Urinary bladder (tissue), 4 donors: ENCODE results near the gene MRPS2. TPM values are rescaled to one million over a fixed set of nuclear protein-coding genes. Genes with fewer than 3 reads are reported as not detected.
"Not testable (repeated sequence)": the region's sequence is repeated elsewhere in the genome, so short reads cannot be mapped to it uniquely, and the experiment has no call there.

ENCODE experiments used
- DNase-seq: peaks from one replicate; pipeline ENCODE4 v3.0.0-alpha.2; 2015; ENCODE audit errors: extremely low spot score
- H3K27ac ChIP-seq: one replicate; pipeline ENCODE4 v1.5.1; 2013; ENCODE audit warnings: low read depth, mild to moderate bottlenecking, moderate library complexity
- H3K36me3 ChIP-seq: one replicate; pipeline ENCODE4 v1.6.1; 2013; ENCODE audit warnings: mild to moderate bottlenecking, moderate library complexity; ENCODE audit not compliant: insufficient read depth
- H3K4me1 ChIP-seq: one replicate; pipeline ENCODE4 v1.6.1; 2013; ENCODE audit warnings: mild to moderate bottlenecking, moderate library complexity; ENCODE audit not compliant: insufficient read depth
- H3K4me3 ChIP-seq: one replicate; pipeline ENCODE4 v1.5.1; 2013; ENCODE audit warnings: low read depth, low read length
- WGBS: extraction: QIAGEN DNeasy Blood & Tissue Kit; methylation state at CpG from one replicate; pipeline ENCODE4 v1.1.7; 2013; 5-methylcytosine and 5-hydroxymethylcytosine counted together
- polyA plus RNA-seq: library from polyadenylated mRNA; stranded (reverse); fragments of 200-250 nt; gene quantifications from one replicate; pipeline ENCODE4 v1.2.3, GENCODE V29; 2013
- total RNA-seq: library from RNA; depleted of rRNA; stranded (reverse); fragments of >200 nt; gene quantifications from one replicate; pipeline ENCODE4 v1.2.3, GENCODE V29; 2014
- donor health status: healthy with polysubstance abuse.
- donor health status: healthy.

The MRPS2 gene
- total and polyA plus RNA-seq, 2 donors, result 8.6 to 56.7 TPM

DNA sequence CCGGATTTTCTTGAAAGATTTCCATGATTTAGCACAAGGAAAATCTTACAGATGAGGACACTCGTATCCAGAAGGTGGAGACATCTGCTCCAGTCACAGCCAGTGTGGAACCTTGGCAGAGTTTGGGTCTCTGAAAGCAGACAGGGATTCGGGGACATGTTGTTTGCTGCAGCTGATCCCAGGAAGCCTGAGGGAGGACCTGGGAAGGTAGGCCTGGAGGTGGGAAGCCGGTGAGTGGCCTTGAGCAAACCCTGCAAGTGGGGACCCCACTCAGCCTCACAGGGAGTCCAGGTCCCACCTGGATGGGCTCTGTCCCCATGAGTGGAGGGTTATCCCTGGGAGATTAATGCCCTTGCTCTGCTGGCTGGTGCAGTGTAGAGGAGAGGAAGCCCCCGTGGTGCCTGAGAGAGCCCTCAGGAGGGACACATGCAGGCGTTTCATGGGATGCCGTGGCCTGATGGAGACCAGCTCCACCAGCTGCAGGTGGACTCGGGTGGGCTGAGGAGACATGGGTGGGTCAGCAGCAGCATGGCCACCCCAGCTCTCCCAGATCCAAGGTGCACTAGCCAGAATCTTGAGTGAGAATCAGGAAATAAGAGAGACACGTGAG lies 7.8 kb downstream of the MRPS2 start:
- Histone ChIP-seq H3K27ac (no peak overlapping the region), H3K36me3 (no peaks in the 10 kb centered on the region), H3K4me1 (no peaks in the 10 kb centered on the region), H3K4me3 (no peak overlapping the region)
- WGBS, result 82% methylated on average over 9 of the region's 9 CpGs
- DNase-seq, result no peak

DNA sequence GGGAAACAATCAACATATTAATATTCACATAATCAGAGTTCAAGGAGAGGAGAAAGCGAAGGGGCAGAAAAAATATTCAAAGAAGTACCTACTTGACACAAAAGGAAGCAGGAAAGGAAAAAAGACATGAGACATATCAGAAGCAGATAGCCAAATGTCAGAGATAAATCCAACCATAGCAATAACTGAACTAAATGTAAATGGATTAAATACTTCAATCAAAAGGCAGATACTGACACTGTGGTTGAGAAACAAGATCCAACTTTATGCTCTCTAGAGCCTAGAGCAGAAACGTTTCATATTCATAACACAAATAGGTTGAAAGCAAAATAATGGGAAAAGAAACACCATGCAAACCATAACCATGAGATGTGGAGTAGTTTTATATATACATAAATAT lies 9.0 kb downstream of the MRPS2 start:
- H3K4me1 ChIP-seq, result no peaks in the 10 kb centered on the region
- 88% methylated on average over 2 of the region's 2 CpGs for WGBS
- no peaks in the 10 kb centered on the region for H3K36me3 ChIP-seq
- DNase-seq, result no peak
- H3K4me3 ChIP-seq, result no peak overlapping the region
- no peak overlapping the region for H3K27ac ChIP-seq

DNA sequence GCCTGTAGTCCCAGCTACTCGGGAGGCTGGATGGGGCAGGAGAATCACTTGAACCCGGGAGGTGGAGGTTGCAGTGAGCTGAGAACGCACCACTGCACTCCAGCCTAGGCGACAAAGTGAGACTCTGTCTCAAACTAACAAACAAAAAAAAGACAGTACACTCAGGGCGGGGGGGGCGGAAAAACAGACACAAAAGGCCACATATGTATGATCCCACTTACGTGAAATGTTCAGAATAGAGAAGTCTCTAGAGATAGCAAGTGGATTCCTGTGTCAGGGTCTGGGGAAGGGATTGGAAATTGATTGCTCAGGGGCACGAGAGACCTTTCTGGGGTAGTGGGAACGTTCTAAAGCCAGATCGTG lies 11.7 kb downstream of the MRPS2 start:
- no peak overlapping the region for H3K27ac ChIP-seq
- WGBS, result 78% methylated on average over 10 of the region's 10 CpGs
- DNase-seq, result no peak
- no peak overlapping the region for H3K4me3 ChIP-seq
- H3K36me3 ChIP-seq, result no peaks in the 10 kb centered on the region
- H3K4me1 ChIP-seq, result no peaks in the 10 kb centered on the region

DNA sequence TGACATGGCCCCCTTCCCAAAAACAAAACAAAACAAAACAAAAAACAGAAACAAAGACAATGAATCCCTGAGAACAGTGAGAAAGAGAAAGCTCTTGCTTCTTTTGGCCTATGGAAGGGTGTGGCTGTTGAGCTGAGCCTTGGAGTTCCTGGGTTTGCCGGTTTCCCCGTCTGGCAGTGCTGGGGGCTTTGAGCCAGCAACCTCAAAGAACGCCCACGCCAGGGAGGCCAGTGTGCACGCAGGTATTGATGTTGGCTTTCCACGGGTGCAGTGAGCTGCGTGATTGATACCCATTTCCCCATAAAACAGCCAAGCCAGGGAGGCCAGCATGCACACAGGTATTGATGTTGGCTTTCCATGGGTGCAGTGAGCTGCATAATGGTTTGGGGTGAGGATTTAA lies 12.4 kb downstream of the MRPS2 start:
- Histone ChIP-seq H3K4me3 (no peak overlapping the region), H3K27ac (no peak overlapping the region), H3K36me3 (no peaks in the 10 kb centered on the region), H3K4me1 (no peaks in the 10 kb centered on the region)
- no peak for DNase-seq
- 50% methylated on average over 7 of the region's 7 CpGs for WGBS

DNA sequence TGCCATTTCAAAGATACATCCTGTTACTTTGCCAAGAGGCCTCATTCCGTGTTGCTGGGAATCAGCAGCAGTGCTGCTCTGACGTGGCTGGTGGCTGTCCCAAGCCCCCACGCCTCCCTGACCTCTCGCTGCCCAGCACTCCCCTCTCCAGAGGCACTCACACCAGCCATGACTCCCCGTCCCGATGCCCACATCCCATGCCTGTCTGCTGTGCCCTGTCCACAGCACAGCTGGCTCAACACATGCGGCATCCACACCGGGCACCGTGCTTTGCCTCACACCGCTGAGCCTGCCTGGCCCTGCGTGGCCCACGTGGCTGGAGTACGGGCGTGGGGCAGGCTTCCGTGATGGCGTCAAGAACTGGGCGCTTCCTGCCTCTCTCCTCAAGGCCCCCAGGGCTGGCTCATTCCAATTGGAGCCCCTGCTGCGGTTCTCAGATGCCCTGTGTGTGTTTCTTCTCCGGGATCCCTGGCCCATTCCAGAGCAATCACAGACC lies 12.9 kb downstream of the MRPS2 start:
- no peaks in the 10 kb centered on the region for H3K36me3 ChIP-seq
- WGBS, result 71% methylated on average over 19 of the region's 19 CpGs

DNA sequence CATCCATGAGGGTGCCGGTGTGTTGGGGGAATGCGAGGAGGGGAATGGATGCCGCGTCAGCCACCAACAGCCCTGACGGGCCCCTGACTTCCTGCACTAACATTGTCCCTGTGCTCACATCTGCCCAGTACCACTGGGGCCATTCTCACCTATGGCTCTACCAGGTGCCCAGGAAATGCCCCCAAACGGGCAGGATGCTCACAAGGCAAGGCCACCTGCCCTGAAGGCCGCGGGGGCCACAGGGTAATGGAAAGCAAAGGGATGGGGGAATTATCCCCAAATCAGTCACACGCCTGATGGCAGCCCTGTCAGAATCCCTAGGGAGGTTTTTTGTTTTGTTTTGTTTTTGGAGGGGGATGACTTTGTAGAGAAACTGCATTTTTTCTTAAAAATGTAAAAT lies 13.4 kb downstream of the MRPS2 start:
- 79% methylated on average over 9 of the region's 9 CpGs for WGBS
- not testable (repeated sequence) for H3K4me1 ChIP-seq

More for the DNA sequence above, 12.9 kb downstream of the MRPS2 start:
- Histone ChIP-seq H3K4me1 (no peaks in the 10 kb centered on the region), H3K27ac (no peak overlapping the region), H3K4me3 (no peak overlapping the region)
- DNase-seq, result no peak

DNA sequence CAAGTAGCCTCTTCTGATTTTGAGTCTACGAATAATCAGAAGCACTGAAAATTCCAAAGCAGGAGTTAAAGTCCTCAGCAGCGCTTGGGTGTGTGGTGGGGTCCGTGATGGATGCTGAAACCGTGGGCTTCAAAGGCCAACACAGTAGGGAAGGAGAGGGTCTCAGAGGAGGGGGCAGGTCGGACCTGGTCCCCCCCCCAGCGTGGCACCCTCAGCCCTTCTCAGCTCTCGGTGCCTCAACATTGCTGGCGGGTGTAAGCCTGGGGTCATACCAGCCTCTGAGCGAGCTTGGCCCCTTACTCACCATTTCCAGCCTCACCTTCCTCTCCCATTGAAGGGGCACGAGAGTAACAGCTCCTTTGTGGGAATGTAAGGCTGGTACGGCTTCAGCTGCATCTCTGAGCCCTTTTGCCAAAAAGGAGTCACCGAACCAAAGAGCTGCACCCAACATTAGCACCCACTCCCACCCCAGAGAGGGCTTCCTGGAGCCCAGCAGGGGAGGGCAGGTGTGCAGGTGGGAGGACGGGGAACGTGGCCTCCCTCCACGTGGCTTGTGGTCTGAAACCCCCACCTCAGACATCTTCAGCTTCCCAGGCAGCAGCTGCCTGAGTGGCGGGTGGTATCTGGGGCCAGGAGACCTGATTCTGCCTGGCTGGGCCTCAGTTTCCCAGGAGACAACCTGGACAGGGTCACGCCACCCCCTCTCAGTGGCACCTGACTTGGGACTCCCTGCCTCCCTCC lies 14.0 kb downstream of the MRPS2 start:
- 80% methylated on average over 16 of the region's 17 CpGs for WGBS
- no peaks in the 10 kb centered on the region for H3K4me1 ChIP-seq
- no peak overlapping the region for H3K4me3 ChIP-seq
- no peak overlapping the region for H3K27ac ChIP-seq
- DNase-seq, result no peak
- H3K36me3 ChIP-seq, result no peaks in the 10 kb centered on the region

More for the DNA sequence above, 13.4 kb downstream of the MRPS2 start:
- H3K36me3 ChIP-seq, DNase-seq, H3K4me3 ChIP-seq, H3K27ac ChIP-seq: not testable (repeated sequence)

DNA sequence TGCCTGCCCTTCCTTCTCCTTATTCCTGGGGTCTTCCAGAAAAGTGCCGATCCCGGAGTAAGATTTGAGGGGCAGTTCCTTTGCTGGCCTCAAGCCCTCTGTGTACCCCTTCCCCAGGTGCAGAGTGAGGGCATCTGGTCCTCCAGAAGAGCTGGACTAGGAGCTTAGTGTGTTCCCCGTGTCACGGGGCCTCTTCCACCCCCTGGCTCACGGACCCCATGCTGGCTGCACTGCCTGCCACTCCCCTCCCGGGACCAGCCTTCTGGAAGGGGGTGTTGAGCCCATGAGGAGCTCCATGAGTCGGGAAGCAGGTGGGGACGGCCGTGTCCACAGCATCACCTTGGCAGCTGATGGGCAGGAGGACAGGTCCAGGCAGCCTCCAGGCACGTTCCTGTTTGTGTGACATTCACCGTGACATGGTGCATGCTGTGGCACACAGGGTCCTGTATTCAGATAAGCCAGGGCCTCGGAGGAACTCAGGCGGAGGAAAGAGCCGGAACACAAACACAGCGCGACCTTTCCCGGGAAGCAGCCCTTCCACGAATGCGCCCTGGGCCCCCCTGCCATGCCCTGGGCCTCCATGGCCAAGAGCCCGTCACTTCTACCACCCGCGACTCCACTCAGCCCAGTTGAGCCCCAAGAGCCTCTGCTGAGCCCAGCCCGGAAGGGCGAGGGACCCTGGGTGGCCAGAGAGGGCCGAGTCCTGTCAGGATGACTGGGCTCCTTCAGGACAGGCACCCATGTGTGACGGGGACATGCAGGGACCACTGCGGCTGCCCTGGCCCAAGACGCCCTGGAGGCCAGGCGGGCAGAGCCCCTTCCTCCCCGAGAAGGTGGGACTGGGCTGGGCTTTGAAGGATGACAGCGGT lies 14.8 kb downstream of the MRPS2 start:
- H3K36me3 ChIP-seq, result no peaks in the 10 kb centered on the region
- DNase-seq, result no peak
- H3K4me3 ChIP-seq, result no peak overlapping the region
- 81% methylated on average over 31 of the region's 31 CpGs for WGBS
- H3K4me1 ChIP-seq, result no peaks in the 10 kb centered on the region
- H3K27ac ChIP-seq, result no peak overlapping the region

DNA sequence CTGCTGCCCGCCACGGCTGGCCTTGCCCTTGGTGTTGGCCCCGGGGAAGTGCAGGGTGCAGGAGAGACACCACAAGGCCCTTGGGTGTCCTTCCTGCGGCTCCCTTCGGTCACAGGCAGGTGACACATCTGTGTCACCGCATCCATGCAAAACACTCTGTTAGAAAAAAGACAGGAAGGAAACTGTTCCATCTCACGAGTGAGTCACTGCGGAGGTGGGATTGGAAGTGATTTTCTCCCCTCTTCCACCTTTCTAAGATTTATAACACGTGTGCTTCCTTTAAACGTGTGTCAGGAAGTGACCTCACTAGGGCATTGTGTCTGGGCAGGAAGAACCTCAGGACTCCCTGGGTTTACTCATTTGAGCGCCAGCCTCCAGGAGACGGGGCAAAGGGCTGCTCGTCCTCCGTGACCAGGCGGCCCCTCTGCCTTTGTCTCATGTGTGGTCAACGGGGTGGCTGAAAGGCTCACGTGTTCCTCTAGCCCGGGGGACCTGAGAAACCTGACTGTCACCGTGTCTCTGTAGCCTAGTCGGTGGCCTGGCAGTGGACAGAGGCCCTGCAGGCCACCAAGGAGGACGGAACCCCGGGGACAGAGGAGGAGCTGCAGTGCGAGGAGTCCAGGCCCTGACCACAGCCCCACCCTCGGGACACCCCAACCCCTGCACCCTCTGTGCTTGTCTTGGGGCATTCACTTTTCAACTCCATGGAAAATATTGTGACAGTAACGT lies 15.8 kb downstream of the MRPS2 start:
- WGBS, result 71% methylated on average over 25 of the region's 25 CpGs
- H3K36me3 ChIP-seq, result no peaks in the 10 kb centered on the region
- DNase-seq, result no peak
- H3K4me1 ChIP-seq, result no peaks in the 10 kb centered on the region
- no peak overlapping the region for H3K4me3 ChIP-seq
- H3K27ac ChIP-seq, result no peak overlapping the region

DNA sequence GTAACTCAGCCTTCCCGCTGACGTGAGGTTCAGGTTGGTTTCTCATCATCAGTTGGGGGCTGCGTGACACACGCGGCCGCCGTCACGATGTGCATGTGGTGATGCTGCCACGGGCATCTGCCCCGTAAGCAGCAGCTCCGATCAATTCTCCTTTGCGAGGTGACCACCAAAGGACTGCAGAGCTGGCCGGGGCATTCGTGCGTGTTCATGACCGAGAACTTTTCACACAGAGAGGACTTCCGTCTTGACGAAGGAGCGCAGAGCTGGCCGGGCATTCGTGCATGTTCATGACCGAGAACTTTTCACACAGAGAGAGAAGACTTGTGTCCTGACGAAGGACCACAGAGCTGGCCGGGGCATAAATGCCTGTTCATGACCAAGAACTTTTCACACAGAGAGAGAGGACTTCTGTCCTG lies 16.9 kb downstream of the MRPS2 start:
- 81% methylated on average over 24 of the region's 24 CpGs for WGBS
- Histone ChIP-seq H3K4me3 (no peak overlapping the region), H3K4me1 (no peaks in the 10 kb centered on the region), H3K36me3 (no peaks in the 10 kb centered on the region), H3K27ac (no peak overlapping the region)
- no peak for DNase-seq

DNA sequence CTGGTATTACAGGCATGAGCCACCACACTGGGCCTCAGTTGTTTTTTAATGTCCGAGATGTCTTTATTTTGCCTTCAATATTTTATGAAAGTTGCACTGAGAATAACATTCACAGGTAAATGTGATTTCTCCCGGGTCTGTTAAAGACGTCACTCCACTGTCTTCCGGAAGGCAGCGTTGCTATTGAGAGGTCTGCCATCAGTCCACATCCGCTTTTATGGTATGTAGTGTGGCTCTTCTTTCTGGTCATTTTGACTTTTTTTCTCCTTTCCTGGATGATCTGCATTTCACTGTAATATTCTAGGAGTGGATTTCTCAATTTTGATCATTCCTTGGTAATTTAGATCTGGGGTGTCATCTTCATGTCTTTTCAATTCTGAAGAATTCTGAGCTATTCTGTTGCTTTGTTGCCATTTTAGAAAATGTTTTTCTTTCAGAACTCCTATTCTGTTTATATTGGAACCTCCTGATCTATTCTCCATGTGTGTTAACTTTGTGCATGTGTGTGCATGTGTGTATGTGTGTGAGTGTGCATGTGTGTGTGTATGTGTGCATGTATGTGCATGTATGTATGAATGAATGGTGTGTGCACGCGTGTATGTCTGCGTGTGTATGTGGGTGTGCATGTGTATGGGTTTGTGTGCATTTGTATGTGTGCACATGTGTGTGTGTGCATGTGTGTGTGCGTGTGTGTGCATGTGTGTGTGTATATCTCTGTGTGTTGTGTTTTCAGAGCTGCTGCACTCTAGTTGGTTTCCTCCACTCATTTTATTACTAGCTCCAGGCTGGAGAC lies 18.9 kb downstream of the MRPS2 start:
- DNase-seq, result no peak
- Histone ChIP-seq H3K4me1 (no peaks in the 10 kb centered on the region), H3K4me3 (no peak overlapping the region), H3K27ac (no peak overlapping the region), H3K36me3 (no peaks in the 10 kb centered on the region)
- 92% methylated on average over 10 of the region's 10 CpGs for WGBS

DNA sequence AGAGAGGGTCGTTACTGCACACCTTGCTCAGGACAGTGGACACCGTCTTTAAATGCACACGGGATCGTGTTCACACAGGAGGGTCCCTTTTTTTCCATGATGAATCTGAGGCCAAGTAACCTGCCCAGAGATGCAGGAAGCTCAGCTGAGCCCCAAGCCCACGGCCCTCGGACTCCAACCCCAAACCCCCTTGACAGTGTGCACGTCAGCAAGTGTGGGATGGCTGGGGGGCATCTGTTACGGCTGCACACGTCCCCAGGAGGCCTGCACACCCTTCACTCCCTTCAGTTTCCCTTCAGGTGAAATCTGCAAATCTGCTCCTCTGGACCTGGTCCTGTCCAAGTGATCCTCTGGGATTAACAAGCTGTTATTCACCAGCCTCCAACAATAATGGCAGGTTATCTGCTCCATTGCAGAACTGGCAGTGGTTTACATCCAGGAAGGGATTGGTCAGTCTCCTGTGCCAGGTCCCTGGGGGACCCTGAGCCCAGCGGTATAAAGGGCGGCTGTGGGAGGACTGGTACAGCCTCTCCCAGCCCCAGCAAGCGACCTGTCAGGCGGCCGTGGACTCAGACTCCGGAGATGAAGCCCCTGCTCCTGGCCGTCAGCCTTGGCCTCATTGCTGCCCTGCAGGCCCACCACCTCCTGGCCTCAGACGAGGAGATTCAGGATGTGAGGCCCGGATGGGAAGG lies 20.6 kb downstream of the MRPS2 start, which contains the start of gene LCN1:
TSS of gene LCN1 (plus strand) at position 525 of the 692 bp plus-strand sequence. CDS start at position 583, 58 bp downstream.
- DNase-seq, result no peak
- no peaks in the 10 kb centered on the region for H3K4me1 ChIP-seq
- 77% methylated on average over 18 of the region's 18 CpGs for WGBS
- no peaks in the 10 kb centered on the region for H3K36me3 ChIP-seq
- H3K27ac ChIP-seq, result no peak within 1 kb of the TSS
- H3K4me3 ChIP-seq, result no peak within 1 kb of the TSS
